Measurements from ENCODE around the gene PHETA1.

Gene PHETA1

GRCh38 chr12:111361073-111361716, 7.7 kb downstream of the PHETA1 start:
- H3K9ac ChIP-seq (ENCODE audit: low read depth in 1 of 2, low read length in 2 of 2), result no peak overlapping the region
- no peaks in the 10 kb centered on the region for H3K4me1 ChIP-seq (ENCODE audit: control insufficient read depth in 2 of 2, insufficient read depth in 2 of 2, low read length in 2 of 2)
- H3K27me3 ChIP-seq (ENCODE audit: control insufficient read depth in 2 of 2, insufficient read depth in 2 of 2, low read length in 2 of 2), result no peaks in the 10 kb centered on the region
- H3K4me3 ChIP-seq (ENCODE audit: low read length in 2 of 2), result no peak overlapping the region
- no peak overlapping the region for H3K27ac ChIP-seq (ENCODE audit: low read depth in 2 of 2, low read length in 2 of 2)
- H3K9me3 ChIP-seq (ENCODE audit: control insufficient read depth in 2 of 2, low read length in 2 of 2), result no peaks in the 10 kb centered on the region
- H3K36me3 ChIP-seq (ENCODE audit: control insufficient read depth in 2 of 2, insufficient read depth in 2 of 2, low read length in 2 of 2), result peaks cover 18 to 19% of the 10 kb centered on the region in 2 donors

DNA sequence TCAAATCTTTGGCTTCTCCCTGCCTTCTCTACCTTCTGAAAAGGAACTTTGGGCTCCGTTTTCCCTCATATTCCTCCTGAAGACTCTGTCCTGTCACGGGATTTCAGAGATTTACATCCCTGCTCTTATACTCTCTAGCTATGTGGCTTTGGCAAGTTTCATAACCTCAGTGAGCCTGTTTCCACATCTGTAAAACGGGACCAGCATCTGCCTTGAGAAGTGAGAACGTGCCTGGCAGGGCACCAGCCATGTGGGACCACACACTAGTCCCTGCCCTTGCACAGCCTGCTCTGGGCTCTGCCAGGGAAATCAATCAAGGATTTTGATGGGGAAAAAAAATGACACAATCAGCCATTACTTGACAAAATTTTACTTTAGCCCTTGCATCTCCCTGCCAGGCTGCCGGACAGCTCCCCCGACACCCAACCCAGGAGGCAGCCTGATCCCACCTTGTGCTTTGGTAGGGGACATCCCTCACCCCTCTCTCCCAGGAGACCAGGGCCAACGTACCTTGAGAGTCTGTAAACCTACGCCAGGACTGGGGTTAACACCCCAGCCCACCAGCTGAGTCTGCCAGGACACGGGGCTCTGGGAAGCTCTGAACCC, 8.5 kb downstream of the PHETA1 start:
- Histone ChIP-seq H3K4me3 (ENCODE audit: low read length in 2 of 2) (no peak overlapping the region), H3K27me3 (ENCODE audit: control insufficient read depth in 2 of 2, insufficient read depth in 2 of 2, low read length in 2 of 2) (no peaks in the 10 kb centered on the region), H3K27ac (ENCODE audit: low read depth in 2 of 2, low read length in 2 of 2) (no peak overlapping the region), H3K36me3 (ENCODE audit: control insufficient read depth in 2 of 2, insufficient read depth in 2 of 2, low read length in 2 of 2) (peaks cover 15% of the 10 kb centered on the region in 2 donors), H3K9me3 (ENCODE audit: control insufficient read depth in 2 of 2, low read length in 2 of 2) (no peaks in the 10 kb centered on the region), H3K4me1 (ENCODE audit: control insufficient read depth in 2 of 2, insufficient read depth in 2 of 2, low read length in 2 of 2) (no peaks in the 10 kb centered on the region), H3K9ac (ENCODE audit: low read depth in 1 of 2, low read length in 2 of 2) (no peak overlapping the region)

GRCh38 chr12:111359914-111360276, 9.0 kb downstream of the PHETA1 start:
- Histone ChIP-seq H3K9me3 (ENCODE audit: control insufficient read depth in 2 of 2, low read length in 2 of 2) (no peaks in the 10 kb centered on the region), H3K4me1 (ENCODE audit: control insufficient read depth in 2 of 2, insufficient read depth in 2 of 2, low read length in 2 of 2) (no peaks in the 10 kb centered on the region), H3K27me3 (ENCODE audit: control insufficient read depth in 2 of 2, insufficient read depth in 2 of 2, low read length in 2 of 2) (no peaks in the 10 kb centered on the region), H3K36me3 (ENCODE audit: control insufficient read depth in 2 of 2, insufficient read depth in 2 of 2, low read length in 2 of 2) (peaks cover 11 to 12% of the 10 kb centered on the region in 2 donors), H3K9ac (ENCODE audit: low read depth in 1 of 2, low read length in 2 of 2) (no peak overlapping the region), H3K27ac (ENCODE audit: low read depth in 2 of 2, low read length in 2 of 2) (no peak overlapping the region), H3K4me3 (ENCODE audit: low read length in 2 of 2) (no peak overlapping the region)

- peaks cover 10 to 11% of the 10 kb centered on the region in 2 donors for H3K36me3 ChIP-seq (ENCODE audit: control insufficient read depth in 2 of 2, insufficient read depth in 2 of 2, low read length in 2 of 2)
- H3K27ac ChIP-seq (ENCODE audit: low read depth in 2 of 2, low read length in 2 of 2), result no peak overlapping the region
- H3K9ac ChIP-seq (ENCODE audit: low read depth in 1 of 2, low read length in 2 of 2), result no peak overlapping the region
- no peaks in the 10 kb centered on the region for H3K9me3 ChIP-seq (ENCODE audit: control insufficient read depth in 2 of 2, low read length in 2 of 2)
- no peaks in the 10 kb centered on the region for H3K27me3 ChIP-seq (ENCODE audit: control insufficient read depth in 2 of 2, insufficient read depth in 2 of 2, low read length in 2 of 2)
- no peaks in the 10 kb centered on the region for H3K4me1 ChIP-seq (ENCODE audit: control insufficient read depth in 2 of 2, insufficient read depth in 2 of 2, low read length in 2 of 2)
- no peak overlapping the region for H3K4me3 ChIP-seq (ENCODE audit: low read length in 2 of 2)
Measured at GRCh38 chr12:111359231-111359913, 9.5 kb downstream of the PHETA1 start.

DNA sequence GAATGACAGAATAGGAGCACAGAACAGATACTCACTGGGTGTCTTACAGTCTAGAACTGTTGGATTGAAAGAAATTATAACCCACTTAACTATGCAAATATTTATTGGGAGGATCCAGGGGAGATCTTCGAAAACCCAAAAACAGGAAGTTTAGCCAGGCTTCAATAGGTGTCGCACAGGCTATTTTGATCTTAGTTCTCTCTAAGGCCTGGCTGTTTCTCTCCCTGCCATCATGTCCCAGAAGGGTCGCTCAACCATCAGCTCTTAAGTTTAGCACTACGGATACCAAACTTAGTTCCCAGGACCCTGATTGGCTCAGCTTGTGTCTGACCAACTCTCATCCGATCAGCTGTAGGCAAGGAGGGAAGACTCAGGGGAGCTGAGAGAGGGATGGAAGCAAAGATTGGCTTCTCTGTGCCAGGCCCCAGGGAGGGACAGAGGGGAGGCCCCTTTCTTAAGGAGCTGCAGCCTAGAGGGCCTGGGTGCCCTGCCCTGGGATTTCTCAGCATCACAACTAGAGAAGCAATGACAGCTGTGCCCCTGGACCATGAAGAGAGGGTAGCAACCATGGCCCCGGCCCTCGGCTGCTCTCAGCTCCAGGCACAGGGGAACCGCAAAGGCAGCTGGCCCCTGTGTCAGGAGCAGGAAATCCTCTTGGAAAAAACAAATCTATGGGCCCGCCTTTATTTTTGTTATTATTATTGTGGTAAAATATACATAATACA, 13.5 kb downstream of the PHETA1 start:
- Histone ChIP-seq H3K4me1 (ENCODE audit: control insufficient read depth in 2 of 2, insufficient read depth in 2 of 2, low read length in 2 of 2) (no peaks in the 10 kb centered on the region), H3K36me3 (ENCODE audit: control insufficient read depth in 2 of 2, insufficient read depth in 2 of 2, low read length in 2 of 2) (no peaks in the 10 kb centered on the region), H3K9me3 (ENCODE audit: control insufficient read depth in 2 of 2, low read length in 2 of 2) (no peaks in the 10 kb centered on the region), H3K4me3 (ENCODE audit: low read length in 2 of 2) (no peak overlapping the region), H3K27me3 (ENCODE audit: control insufficient read depth in 2 of 2, insufficient read depth in 2 of 2, low read length in 2 of 2) (no peaks in the 10 kb centered on the region), H3K27ac (ENCODE audit: low read depth in 2 of 2, low read length in 2 of 2) (no peak overlapping the region), H3K9ac (ENCODE audit: low read depth in 1 of 2, low read length in 2 of 2) (no peak overlapping the region)

- no peaks in the 10 kb centered on the region for H3K9me3 ChIP-seq (ENCODE audit: control insufficient read depth in 2 of 2, low read length in 2 of 2)
- no peaks in the 10 kb centered on the region for H3K27me3 ChIP-seq (ENCODE audit: control insufficient read depth in 2 of 2, insufficient read depth in 2 of 2, low read length in 2 of 2)
- H3K27ac ChIP-seq (ENCODE audit: low read depth in 2 of 2, low read length in 2 of 2), result no peak overlapping the region
- no peak overlapping the region for H3K9ac ChIP-seq (ENCODE audit: low read depth in 1 of 2, low read length in 2 of 2)
- H3K4me3 ChIP-seq (ENCODE audit: low read length in 2 of 2), result no peak overlapping the region
- no peaks in the 10 kb centered on the region for H3K4me1 ChIP-seq (ENCODE audit: control insufficient read depth in 2 of 2, insufficient read depth in 2 of 2, low read length in 2 of 2)
- H3K36me3 ChIP-seq (ENCODE audit: control insufficient read depth in 2 of 2, insufficient read depth in 2 of 2, low read length in 2 of 2), result no peaks in the 10 kb centered on the region
Measured at GRCh38 chr12:111354511-111354910, 14.4 kb downstream of the PHETA1 start.

GRCh38 chr12:111353603-111354295, 15.1 kb downstream of the PHETA1 start:
- Histone ChIP-seq H3K4me3 (ENCODE audit: low read length in 2 of 2) (no peak overlapping the region), H3K36me3 (ENCODE audit: control insufficient read depth in 2 of 2, insufficient read depth in 2 of 2, low read length in 2 of 2) (no peaks in the 10 kb centered on the region), H3K27ac (ENCODE audit: low read depth in 2 of 2, low read length in 2 of 2) (no peak overlapping the region), H3K9ac (ENCODE audit: low read depth in 1 of 2, low read length in 2 of 2) (no peak overlapping the region), H3K27me3 (ENCODE audit: control insufficient read depth in 2 of 2, insufficient read depth in 2 of 2, low read length in 2 of 2) (no peaks in the 10 kb centered on the region), H3K4me1 (ENCODE audit: control insufficient read depth in 2 of 2, insufficient read depth in 2 of 2, low read length in 2 of 2) (no peaks in the 10 kb centered on the region), H3K9me3 (ENCODE audit: control insufficient read depth in 2 of 2, low read length in 2 of 2) (no peaks in the 10 kb centered on the region)

DNA sequence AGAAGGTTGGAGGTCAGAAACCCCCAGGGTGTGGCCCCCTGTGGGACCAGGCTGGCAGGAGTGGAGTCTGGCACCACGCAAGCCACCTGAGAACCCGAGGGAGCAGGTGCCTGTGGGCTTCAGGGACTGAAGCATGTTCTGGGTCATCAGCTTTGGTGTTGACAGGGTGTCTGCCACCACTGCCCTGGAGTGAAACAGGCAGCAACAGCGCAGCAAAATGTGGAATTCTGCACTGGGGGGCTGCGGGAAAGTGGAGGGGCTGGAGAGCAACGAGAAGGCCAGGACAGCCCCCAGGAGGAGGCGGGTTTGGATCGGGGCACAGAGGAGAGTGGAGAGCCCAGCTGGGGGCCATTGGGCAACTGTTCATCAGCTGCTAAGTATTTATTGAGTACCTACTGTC, 15.9 kb downstream of the PHETA1 start:
- Histone ChIP-seq H3K27me3 (ENCODE audit: control insufficient read depth in 2 of 2, insufficient read depth in 2 of 2, low read length in 2 of 2) (no peaks in the 10 kb centered on the region), H3K27ac (ENCODE audit: low read depth in 2 of 2, low read length in 2 of 2) (no peak overlapping the region), H3K36me3 (ENCODE audit: control insufficient read depth in 2 of 2, insufficient read depth in 2 of 2, low read length in 2 of 2) (no peaks in the 10 kb centered on the region), H3K9ac (ENCODE audit: low read depth in 1 of 2, low read length in 2 of 2) (no peak overlapping the region), H3K4me3 (ENCODE audit: low read length in 2 of 2) (no peak overlapping the region), H3K9me3 (ENCODE audit: control insufficient read depth in 2 of 2, low read length in 2 of 2) (peaks cover 0 to 2% of the 10 kb centered on the region in 2 donors), H3K4me1 (ENCODE audit: control insufficient read depth in 2 of 2, insufficient read depth in 2 of 2, low read length in 2 of 2) (no peaks in the 10 kb centered on the region)

GRCh38 chr12:111352296-111352993, 16.4 kb downstream of the PHETA1 start:
- Histone ChIP-seq H3K27me3 (ENCODE audit: control insufficient read depth in 2 of 2, insufficient read depth in 2 of 2, low read length in 2 of 2) (no peaks in the 10 kb centered on the region), H3K36me3 (ENCODE audit: control insufficient read depth in 2 of 2, insufficient read depth in 2 of 2, low read length in 2 of 2) (no peaks in the 10 kb centered on the region), H3K27ac (ENCODE audit: low read depth in 2 of 2, low read length in 2 of 2) (no peak overlapping the region), H3K9me3 (ENCODE audit: control insufficient read depth in 2 of 2, low read length in 2 of 2) (peaks cover 0 to 2% of the 10 kb centered on the region in 2 donors), H3K4me3 (ENCODE audit: low read length in 2 of 2) (no peak overlapping the region), H3K4me1 (ENCODE audit: control insufficient read depth in 2 of 2, insufficient read depth in 2 of 2, low read length in 2 of 2) (no peaks in the 10 kb centered on the region), H3K9ac (ENCODE audit: low read depth in 1 of 2, low read length in 2 of 2) (no peak overlapping the region)
